Mucosa of descending colon (tissue), 3 donors: ENCODE results near the gene PEX7. TPM values are rescaled to one million over a fixed set of nuclear protein-coding genes. Genes with fewer than 3 reads are reported as not detected.
"Not testable (repeated sequence)": the region's sequence is repeated elsewhere in the genome, so short reads cannot be mapped to it uniquely, and the experiment has no call there.

ENCODE experiments used
- ATAC-seq: fragments of 200-7000 bp; cut with Tn5 transposase; one replicate; pipeline ENCODE4 v1.9.1; 2020; ENCODE audit warnings: mild to moderate bottlenecking, moderate library complexity
- DNase-seq, 3 donors: peaks; one replicate each; pipeline ENCODE4 v3.0.0-alpha.2; 2020
- H3K36me3 ChIP-seq: fragments of 200-600 bp; one replicate; pipeline ENCODE4 v1.8.0; 2021; ENCODE audit warnings: low read depth, mild to moderate bottlenecking
- H3K4me1 ChIP-seq: fragments of 200-600 bp; one replicate; pipeline ENCODE4 v1.8.0; 2021; ENCODE audit warnings: low read depth, mild to moderate bottlenecking
- H3K4me3 ChIP-seq: fragments of 200-600 bp; one replicate; pipeline ENCODE4 v1.8.0; 2021; ENCODE audit warnings: mild to moderate bottlenecking
- H3K9me3 ChIP-seq: fragments of 200-600 bp; one replicate; pipeline ENCODE4 v1.8.0; 2021; ENCODE audit warnings: mild to moderate bottlenecking
- intact Hi-C, 2 donors: fragments of 100-400 bp; cut with DNase I in 1 of 2; cut with micrococcal nuclease in 1 of 2; formaldehyde crosslinking; loops; one replicate each; pipeline versions ENCODE4 v1.11.0 to v1.11.1; 2022; cut with DNase I, micrococcal nuclease
- total RNA-seq, 3 donors: library from RNA; stranded (reverse); fragmentation: NEBNext Ultra II Directional in 2 of 3; extraction: Animal tissue kit (Norgen Biotek cat#: 25700) in 2 of 3; gene quantifications; one replicate each; pipeline versions ENCODE4 v1.2.1 to v1.2.4, GENCODE V29; 2021 to 2023
- TF ChIP-seq, protein P1 (sequence below): fragments of 200-600 bp; IDR thresholded peaks from one replicate; pipeline ENCODE4 v1.8.0; 2022; ENCODE audit warnings: antibody characterized with exemption, mild to moderate bottlenecking
- donor health status: DM: no; HTN: no; CAD: no; lungs with moderate emphysema.
- donor health status: DM: no; HTN: no; CAD: no.
- donor health status: DM: no; HTN: yes; CAD: no.

Gene PEX7
- total RNA-seq, 3 donors from 2014 or later = 4.3 to 10.7 (median 10.2) TPM

DNA sequence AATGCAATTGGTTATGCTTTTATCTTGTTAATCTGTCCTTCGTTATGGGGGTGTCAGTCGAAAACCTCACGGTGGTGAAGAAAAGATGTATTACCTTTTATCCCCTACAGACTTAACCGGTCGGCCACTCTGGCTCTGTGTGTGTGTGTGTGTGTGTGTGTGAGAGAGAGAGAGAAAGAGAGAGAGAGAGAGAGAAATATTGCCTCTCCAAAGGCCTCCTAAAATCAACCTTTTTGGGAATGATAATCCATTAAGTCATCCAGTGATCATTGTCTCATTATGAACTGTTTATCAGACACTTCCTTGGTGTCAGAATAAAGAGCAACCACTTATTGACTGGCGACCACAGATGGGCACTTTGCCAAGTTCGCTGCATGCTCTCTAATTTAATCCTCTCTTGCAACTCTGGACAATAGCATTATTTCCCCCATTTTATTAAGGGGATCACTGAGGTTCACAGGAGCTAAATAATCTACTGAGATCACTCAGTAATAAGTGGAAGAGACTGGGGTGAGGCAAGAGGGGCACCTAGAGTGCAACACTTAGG, 130.4 kb downstream of the PEX7 start:
- DNase-seq = no peak
- no peak for ATAC-seq
- no peaks in the 10 kb centered on the region for H3K9me3 ChIP-seq
- intact Hi-C loops = no loop called here
- TF ChIP-seq, protein P1, sequence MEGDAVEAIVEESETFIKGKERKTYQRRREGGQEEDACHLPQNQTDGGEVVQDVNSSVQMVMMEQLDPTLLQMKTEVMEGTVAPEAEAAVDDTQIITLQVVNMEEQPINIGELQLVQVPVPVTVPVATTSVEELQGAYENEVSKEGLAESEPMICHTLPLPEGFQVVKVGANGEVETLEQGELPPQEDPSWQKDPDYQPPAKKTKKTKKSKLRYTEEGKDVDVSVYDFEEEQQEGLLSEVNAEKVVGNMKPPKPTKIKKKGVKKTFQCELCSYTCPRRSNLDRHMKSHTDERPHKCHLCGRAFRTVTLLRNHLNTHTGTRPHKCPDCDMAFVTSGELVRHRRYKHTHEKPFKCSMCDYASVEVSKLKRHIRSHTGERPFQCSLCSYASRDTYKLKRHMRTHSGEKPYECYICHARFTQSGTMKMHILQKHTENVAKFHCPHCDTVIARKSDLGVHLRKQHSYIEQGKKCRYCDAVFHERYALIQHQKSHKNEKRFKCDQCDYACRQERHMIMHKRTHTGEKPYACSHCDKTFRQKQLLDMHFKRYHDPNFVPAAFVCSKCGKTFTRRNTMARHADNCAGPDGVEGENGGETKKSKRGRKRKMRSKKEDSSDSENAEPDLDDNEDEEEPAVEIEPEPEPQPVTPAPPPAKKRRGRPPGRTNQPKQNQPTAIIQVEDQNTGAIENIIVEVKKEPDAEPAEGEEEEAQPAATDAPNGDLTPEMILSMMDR = no peak
- no peaks in the 10 kb centered on the region for H3K36me3 ChIP-seq
- no peaks in the 10 kb centered on the region for H3K4me1 ChIP-seq
- H3K4me3 ChIP-seq = no peak overlapping the region

DNA sequence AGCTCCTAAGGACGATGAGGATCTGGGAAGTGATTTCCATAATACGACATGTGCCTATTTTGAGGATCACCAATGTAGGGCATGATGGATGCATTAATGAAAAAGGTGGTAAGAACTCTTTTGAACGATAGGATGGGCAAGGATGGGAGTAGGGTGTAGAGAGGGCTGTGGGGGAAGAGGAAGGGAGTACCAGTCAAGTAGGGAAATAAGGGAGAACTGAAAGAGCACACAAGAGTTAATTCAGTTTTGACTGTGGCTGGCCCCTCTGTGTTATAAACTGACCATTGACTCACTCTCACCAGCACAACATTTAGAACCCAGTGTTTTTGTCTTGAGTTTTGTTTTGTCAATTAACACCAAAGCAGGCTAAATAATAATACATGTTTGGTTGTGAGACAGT, 132.7 kb downstream of the PEX7 start:
- intact Hi-C loops = no loop called here
- TF ChIP-seq, protein P1 = no peak
- H3K4me1 ChIP-seq = peaks cover 17% of the 10 kb centered on the region
- H3K9me3 ChIP-seq = no peaks in the 10 kb centered on the region
- DNase-seq (no peak), ATAC-seq (no peak)
- no peaks in the 10 kb centered on the region for H3K36me3 ChIP-seq
- no peak overlapping the region for H3K4me3 ChIP-seq

DNA sequence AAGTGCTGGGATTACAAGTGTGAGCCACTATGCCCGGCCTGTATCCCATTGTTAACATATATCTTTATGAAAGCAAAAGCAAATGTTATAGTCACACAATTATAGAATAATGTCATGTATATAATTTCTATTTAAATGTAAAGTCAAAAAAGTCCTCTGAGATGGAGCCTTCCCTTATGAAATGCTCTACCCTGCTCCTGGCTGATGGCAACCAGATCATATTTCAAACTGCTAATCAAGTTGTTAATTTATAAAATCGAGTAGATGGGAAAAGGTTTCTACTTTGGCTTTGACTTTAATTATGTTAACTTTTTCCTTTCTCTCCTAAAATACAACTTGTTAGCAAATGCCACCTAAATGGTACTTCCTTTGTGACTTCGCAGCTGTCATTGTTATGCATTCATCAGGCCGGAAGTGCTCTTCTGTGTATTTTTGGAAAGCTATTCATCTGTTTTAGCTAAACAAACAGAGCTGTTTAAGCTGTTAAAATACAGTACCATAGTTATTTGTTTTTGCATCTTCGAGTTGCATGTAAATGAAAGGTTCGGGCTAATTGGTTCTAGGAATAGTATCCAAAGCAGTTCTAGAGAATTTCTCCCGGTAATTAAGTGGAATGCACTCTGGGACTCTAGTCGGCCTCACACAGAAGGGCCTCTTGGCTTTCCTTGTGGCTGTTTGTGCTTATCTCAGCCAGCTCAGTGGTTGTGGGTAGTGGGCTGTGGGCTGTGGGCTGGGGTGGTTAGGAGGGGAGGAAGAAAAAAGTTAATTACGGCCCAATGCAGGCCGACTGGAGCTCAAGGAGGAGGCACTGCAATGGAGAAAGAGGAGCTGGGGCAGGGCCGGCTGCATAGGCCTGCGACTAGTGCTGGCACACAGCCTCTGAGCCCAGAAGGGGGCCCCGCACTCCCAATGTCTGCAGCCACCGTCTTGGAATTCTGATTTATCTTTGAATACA, 134.5 kb downstream of the PEX7 start:
- H3K9me3 ChIP-seq = no peaks in the 10 kb centered on the region
- intact Hi-C loops = no loop called here
- TF ChIP-seq, protein P1 = no peak
- DNase-seq (peak in 1 of 3 donors; percentile 20), ATAC-seq (no peak)
- peaks cover 24% of the 10 kb centered on the region for H3K4me1 ChIP-seq
- no peaks in the 10 kb centered on the region for H3K36me3 ChIP-seq
- no peak overlapping the region for H3K4me3 ChIP-seq

DNA sequence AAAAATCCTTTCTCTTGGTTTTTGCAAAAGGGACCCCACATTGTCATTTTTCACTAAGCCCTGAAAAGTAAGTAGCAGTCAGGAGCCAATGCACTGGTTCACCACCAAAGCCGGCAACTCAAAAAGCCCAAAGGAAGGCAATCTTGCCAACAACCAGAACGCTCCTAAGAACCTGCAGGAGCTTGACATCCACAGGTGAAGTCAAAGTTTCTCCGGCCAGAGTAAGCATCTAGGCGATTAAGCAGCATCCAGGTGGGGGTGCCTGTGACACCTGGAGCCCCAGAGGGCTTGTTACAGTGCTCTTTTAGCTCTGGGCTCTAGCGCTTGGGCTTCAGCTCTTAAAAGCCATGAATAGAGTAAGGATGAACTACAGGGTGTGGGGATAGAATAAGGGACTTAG, 135.8 kb downstream of the PEX7 start:
- no peak overlapping the region for H3K4me3 ChIP-seq
- peaks cover 28% of the 10 kb centered on the region for H3K4me1 ChIP-seq
- intact Hi-C loops = no loop called here
- H3K36me3 ChIP-seq = no peaks in the 10 kb centered on the region
- no peak for DNase-seq
- no peak for ATAC-seq
- TF ChIP-seq, protein P1 = no peak
- H3K9me3 ChIP-seq = no peaks in the 10 kb centered on the region

DNA sequence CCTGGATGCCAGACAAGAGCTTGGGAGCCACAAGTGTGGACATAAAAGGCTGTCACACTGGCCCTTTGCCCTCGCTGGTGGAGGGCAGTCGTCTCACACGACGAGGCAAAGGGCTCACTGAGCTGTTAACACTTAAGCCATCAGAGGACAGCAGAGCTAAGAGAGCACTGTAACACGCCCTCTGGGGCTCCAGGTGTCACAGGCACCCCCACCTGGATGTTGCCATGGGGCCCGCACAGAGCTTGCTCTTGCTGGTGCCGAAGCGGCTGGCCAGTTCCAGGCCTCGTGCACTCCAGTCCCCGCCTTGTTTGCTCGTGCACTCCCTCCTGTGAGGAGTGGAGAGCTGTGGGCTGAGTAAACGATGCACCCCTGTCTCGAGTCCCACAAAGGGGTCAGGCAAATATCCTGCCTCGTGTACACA, 137.1 kb downstream of the PEX7 start:
- peak; percentile 74 to 88 (median 84) for DNase-seq
- no peak overlapping the region for H3K4me3 ChIP-seq
- H3K36me3 ChIP-seq = no peaks in the 10 kb centered on the region
- TF ChIP-seq, protein P1 = no peak
- ATAC-seq = peak; percentile 82
- no peaks in the 10 kb centered on the region for H3K9me3 ChIP-seq
- intact Hi-C loops = no loop called here
- peaks cover 38% of the 10 kb centered on the region for H3K4me1 ChIP-seq

DNA sequence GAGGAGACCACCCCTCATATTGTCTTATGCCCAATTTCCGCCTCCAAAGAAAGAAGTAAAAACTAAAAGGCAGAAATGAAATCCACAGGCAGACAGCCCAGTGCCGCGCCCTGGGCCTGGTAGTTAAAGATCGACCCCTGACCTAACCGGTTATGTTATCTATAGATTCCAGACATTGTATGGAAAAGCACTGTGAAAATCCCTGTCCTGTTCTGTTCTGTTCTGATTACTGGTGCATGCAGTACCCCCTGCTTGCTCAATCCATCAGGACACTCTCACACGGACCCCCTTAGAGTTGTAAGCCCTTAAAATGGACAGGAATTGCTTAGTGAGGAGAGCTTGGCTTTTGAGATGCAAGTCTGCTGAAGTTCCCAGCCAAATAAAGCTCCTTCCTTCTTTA, 137.5 kb downstream of the PEX7 start:
- H3K4me1 ChIP-seq = peaks cover 38% of the 10 kb centered on the region
- H3K9me3 ChIP-seq, H3K36me3 ChIP-seq, H3K4me3 ChIP-seq, intact Hi-C loops: not testable (repeated sequence)
- peak; percentile 63 to 76 (median 73) for DNase-seq
- peak; percentile 33 for ATAC-seq
